ENCODE results near the gene SPEN. TPM values are rescaled to one million over a fixed set of nuclear protein-coding genes. Genes with fewer than 3 reads are reported as not detected.

Gene SPEN
- total and polyA plus RNA-seq, 10 of the 15 experiments (the other 5 are each of a cell fraction or from before 2014, with no cell fraction given): 5.2 to 58.7 (median 20.1) TPM

DNA sequence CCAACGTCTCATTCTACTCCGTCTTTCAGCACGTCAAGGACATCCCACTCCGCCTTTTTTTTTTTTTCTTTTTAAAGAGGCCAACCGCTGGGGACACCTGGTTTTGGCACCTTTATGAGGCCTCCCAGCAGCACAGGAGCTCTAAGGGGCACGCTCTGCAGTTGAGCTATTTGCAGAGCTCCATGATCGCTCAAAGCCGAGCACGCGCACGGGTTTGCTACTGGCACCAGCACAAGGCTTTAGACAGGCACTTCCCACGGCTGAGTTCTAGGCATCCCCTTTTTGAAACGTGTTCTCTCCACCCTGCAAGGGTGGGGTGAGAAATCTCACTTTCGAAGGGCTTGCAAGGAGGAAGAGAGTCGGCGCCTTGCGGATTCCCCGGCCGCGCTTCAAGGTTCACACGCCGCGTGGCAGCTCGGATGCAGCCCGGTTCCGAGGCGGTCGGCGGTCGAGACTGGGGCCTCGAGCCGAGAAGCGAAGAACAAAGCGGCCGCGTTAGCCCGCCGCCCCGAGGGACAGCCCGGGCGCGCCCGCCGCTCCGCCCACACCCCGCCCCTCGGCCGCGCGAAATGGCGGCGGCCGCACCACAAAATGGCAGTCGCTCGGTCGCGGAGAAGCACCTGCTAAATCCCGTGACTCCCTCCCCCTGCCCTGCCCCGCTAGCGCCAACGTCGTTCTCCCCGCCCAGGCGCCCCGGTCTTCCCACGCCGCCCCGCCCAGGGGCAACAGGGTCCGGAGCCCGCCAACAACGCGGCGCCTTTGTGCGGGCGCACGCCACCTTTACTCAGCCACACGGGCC is 12.9 kb upstream of the SPEN start (continued):
- TF ChIP-seq HCFC1 (IDR thresholded peaks at IDR 0.05; ENCODE audit: low read length) (peak; percentile 39; the same call in 1 of the 2 replicates), ZNF384 (IDR thresholded peaks at IDR 0.05; ENCODE audit: borderline replicate concordance, low read depth, low read length) (peak; percentile 99), NR2C1 (IDR thresholded peaks at IDR 0.05) (peak; percentile 92), FOS (IDR thresholded peaks at IDR 0.05; ENCODE audit: borderline replicate concordance, extremely low read depth, insufficient read length) (no peak), ASH2L (IDR thresholded peaks at IDR 0.05; ENCODE audit: borderline replicate concordance, low read depth) (no peak)

DNA sequence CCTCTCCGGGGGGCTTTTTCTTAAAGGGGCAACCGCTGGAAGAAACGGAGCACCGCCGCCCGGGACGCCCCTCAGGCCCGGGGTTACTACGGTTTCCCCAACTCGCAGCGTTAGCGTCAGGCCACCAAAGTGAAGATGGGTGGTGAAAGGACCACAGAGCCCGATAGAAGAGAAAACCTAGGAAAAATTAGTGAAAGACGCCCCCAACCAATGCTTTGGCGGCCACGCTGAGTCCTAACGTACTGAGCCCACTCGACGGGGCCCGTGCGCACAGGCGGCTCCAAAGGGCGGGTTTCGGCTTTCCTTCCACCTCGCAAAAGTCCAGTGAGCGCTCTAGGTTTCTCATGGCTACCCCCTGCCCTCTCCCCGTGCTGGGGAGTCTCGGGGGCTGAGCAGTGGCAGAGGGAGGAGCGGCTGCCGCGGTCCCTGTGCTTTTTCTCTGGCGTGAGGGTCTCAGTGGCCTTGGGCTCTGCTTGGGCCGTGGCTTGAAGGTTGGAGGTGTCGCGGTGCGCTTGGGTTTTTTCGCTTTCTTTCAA is 12.2 kb upstream of the SPEN start:
- BruUV-seq (replicated peaks): TSS peak; percentile 89
- peak overlapping the region; percentile 100 for H3K9ac ChIP-seq (ENCODE audit: control insufficient read depth, insufficient read depth, low read length)
- H2AFZ ChIP-seq (ENCODE audit: control insufficient read depth, low read depth, low read length): peak overlapping the region; percentile 66
- in situ Hi-C loops (cut with MboI) (no loop called here), intact Hi-C loops (cut with micrococcal nuclease; ENCODE audit: unreplicated experiment) (loop anchor here (1.0 kb wide), 1 partner anchor 12 kb away; the partner anchor contains the start of gene SPEN)
- FAIRE-seq (no peak), ATAC-seq (peak; percentile 23), DNase-seq (ENCODE audit: low read depth, low spot score) (no peak)
- peaks cover 26% of the 10 kb centered on the region for H3K79me2 ChIP-seq (ENCODE audit: control insufficient read depth, insufficient read depth, low read length)
- ChIA-PET SMC1A (ENCODE audit: uncharacterized antibody, unreplicated experiment) (interaction anchor here (2.3 to 3.3 kb wide), 3 partner anchors 9 to 16 kb away, joined by 10 to 27 read pairs (median 13); partner anchors contain the start of gene SPEN), CTCF (interaction anchor here (0.8 kb wide), 1 partner anchor 12 kb away, joined by 3 read pairs; the partner anchor contains the start of gene SPEN), RAD21 (ENCODE audit: unreplicated experiment) (interaction anchor here (1.2 to 4.0 kb wide), 10 partner anchors 9 to 180 kb away, joined by 3 to 55 read pairs (median 16); partner anchors contain the start of genes SPEN and ZBTB17), POLR2A (interaction anchor here (1.5 to 4.0 kb wide), 4 partner anchors 11 to 140 kb away, joined by 7 to 44 read pairs (median 14); partner anchors contain the start of genes SPEN and ZBTB17)
- H3K27ac ChIP-seq (ENCODE audit: control insufficient read depth, insufficient read depth): peak overlapping the region; percentile 100
- peak overlapping the region; percentile 97 for H3K4me2 ChIP-seq (ENCODE audit: control insufficient read depth, insufficient read depth)
- H3K9me3 ChIP-seq (replicated peaks; ENCODE audit: control insufficient read depth, insufficient read depth, low read length): no peaks in the 10 kb centered on the region
- peaks cover 31% of the 10 kb centered on the region for H3K4me1 ChIP-seq (ENCODE audit: control insufficient read depth, insufficient read depth, low read length)
- under 1% methylated on average over 37 of the region's 37 CpGs for WGBS (ENCODE audit: insufficient coverage, insufficient replicate concordance, low lambda C conversion rate, missing lambda C conversion rate)
- no peaks in the 10 kb centered on the region for H4K20me1 ChIP-seq (ENCODE audit: control insufficient read depth, insufficient read depth)
- peak overlapping the region; percentile 87 for H3K4me3 ChIP-seq
- H3K36me3 ChIP-seq (ENCODE audit: control insufficient read depth in 2 of 2, insufficient read depth in 2 of 2, low read length in 1 of 2): no peaks in the 10 kb centered on the region
- no peaks in the 10 kb centered on the region for H3K27me3 ChIP-seq (replicated peaks in 1 of 2; ENCODE audit: control insufficient read depth in 2 of 2, insufficient read depth in 2 of 2, low read length in 1 of 2)
- TF ChIP-seq GATAD2B (conservative IDR thresholded peaks at IDR 0.05; ENCODE audit: low read depth): no peak
- TF ChIP-seq, protein P1, sequence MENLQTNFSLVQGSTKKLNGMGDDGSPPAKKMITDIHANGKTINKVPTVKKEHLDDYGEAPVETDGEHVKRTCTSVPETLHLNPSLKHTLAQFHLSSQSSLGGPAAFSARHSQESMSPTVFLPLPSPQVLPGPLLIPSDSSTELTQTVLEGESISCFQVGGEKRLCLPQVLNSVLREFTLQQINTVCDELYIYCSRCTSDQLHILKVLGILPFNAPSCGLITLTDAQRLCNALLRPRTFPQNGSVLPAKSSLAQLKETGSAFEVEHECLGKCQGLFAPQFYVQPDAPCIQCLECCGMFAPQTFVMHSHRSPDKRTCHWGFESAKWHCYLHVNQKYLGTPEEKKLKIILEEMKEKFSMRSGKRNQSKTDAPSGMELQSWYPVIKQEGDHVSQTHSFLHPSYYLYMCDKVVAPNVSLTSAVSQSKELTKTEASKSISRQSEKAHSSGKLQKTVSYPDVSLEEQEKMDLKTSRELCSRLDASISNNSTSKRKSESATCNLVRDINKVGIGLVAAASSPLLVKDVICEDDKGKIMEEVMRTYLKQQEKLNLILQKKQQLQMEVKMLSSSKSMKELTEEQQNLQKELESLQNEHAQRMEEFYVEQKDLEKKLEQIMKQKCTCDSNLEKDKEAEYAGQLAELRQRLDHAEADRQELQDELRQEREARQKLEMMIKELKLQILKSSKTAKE (IDR thresholded peaks at IDR 0.05; ENCODE audit: low read depth, poor library complexity, severe bottlenecking): no peak
- TF ChIP-seq MYC (IDR thresholded peaks at IDR 0.05; ENCODE audit: insufficient read depth, insufficient read length, insufficient replicate concordance, low read length, severe bottlenecking): no peak
- TF ChIP-seq, protein P2, sequence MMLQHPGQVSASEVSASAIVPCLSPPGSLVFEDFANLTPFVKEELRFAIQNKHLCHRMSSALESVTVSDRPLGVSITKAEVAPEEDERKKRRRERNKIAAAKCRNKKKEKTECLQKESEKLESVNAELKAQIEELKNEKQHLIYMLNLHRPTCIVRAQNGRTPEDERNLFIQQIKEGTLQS (IDR thresholded peaks at IDR 0.05; ENCODE audit: borderline replicate concordance, extremely low read depth, low read depth, low read length): no peak
- no peak for TF ChIP-seq CHD4 (IDR thresholded peaks at IDR 0.05)
- no peak for TF ChIP-seq NFXL1 (IDR thresholded peaks at IDR 0.05; ENCODE audit: borderline replicate concordance)
- TF ChIP-seq, protein P3, sequence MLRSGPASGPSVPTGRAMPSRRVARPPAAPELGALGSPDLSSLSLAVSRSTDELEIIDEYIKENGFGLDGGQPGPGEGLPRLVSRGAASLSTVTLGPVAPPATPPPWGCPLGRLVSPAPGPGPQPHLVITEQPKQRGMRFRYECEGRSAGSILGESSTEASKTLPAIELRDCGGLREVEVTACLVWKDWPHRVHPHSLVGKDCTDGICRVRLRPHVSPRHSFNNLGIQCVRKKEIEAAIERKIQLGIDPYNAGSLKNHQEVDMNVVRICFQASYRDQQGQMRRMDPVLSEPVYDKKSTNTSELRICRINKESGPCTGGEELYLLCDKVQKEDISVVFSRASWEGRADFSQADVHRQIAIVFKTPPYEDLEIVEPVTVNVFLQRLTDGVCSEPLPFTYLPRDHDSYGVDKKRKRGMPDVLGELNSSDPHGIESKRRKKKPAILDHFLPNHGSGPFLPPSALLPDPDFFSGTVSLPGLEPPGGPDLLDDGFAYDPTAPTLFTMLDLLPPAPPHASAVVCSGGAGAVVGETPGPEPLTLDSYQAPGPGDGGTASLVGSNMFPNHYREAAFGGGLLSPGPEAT (IDR thresholded peaks at IDR 0.05; ENCODE audit: low read depth): no peak
- no peak for TF ChIP-seq KLF5 (IDR thresholded peaks at IDR 0.05; ENCODE audit: partially characterized antibody)
- TF ChIP-seq CREM (IDR thresholded peaks at IDR 0.05; ENCODE audit: low read depth): 0 out of 2 replicates have a peak, but pooled peaks have one; percentile 2
- TF ChIP-seq SUPT20H (IDR thresholded peaks at IDR 0.05; ENCODE audit: borderline replicate concordance, control insufficient read depth, low read depth, low read length): no peak
